Hepatocyte (in vitro differentiated cells): Measurements from ENCODE around the gene KRT76.

Source experiments
- CTCF ChIP-seq: fragments of 200-600 bp; sonication (generic); IDR thresholded peaks from 2 replicates; pipeline ENCODE4 v1.5.1; 2016; ENCODE audit warnings: antibody characterized with exemption, mild to moderate bottlenecking; ENCODE audit not compliant: poor library complexity
- EZH2phosphoT487 ChIP-seq: fragments of 200-600 bp; sonication (generic); IDR thresholded peaks from one replicate; pipeline ENCODE4 v1.6.1; 2018; ENCODE audit warnings: antibody characterized with exemption, mild to moderate bottlenecking, low read depth, moderate library complexity; ENCODE audit not compliant: unreplicated experiment, severe bottlenecking

GRCh38 chr12:52810554-52810953 is 33.4 kb upstream of the KRT76 start:
- TF ChIP-seq CTCF, result no peak
- no peak for TF ChIP-seq EZH2phosphoT487
